HepG2 (cell line): ENCODE data around the gene SF1.

Experiments
- CBX5 ChIP-seq: sonication (generic); formaldehyde crosslinking; IDR thresholded peaks from 2 replicates; pipeline ENCODE4 v1.4.0; 2020; ENCODE audit warnings: missing genetic modification reagents, borderline replicate concordance
- CTCF ChIP-seq: sonication (generic); formaldehyde crosslinking; IDR thresholded peaks from 2 replicates; pipeline ENCODE4 v1.5.0; 2020; ENCODE audit warnings: mild to moderate bottlenecking, missing genetic modification reagents, moderate library complexity
- DPF2 ChIP-seq: sonication (generic); formaldehyde crosslinking; IDR thresholded peaks from 2 replicates; pipeline ENCODE4 v1.4.0; 2020; ENCODE audit warnings: mild to moderate bottlenecking, low read depth, missing genetic modification reagents, borderline replicate concordance
- HMGXB4 ChIP-seq, 2 experiments: sonication (generic) in 1 of 2; formaldehyde crosslinking in 1 of 2; IDR thresholded peaks; 2 replicates each; pipeline versions ENCODE4 v1.4.0 to v1.6.1; 2018 to 2020; ENCODE audit warnings: missing genetic modification reagents in 2 of 2, borderline replicate concordance in 1 of 2, low read depth in 1 of 2, mild to moderate bottlenecking in 1 of 2, missing biosample characterization in 1 of 2
- KAT7 ChIP-seq: IDR thresholded peaks from 2 replicates; pipeline ENCODE4 v1.6.1; 2018; ENCODE audit warnings: borderline replicate concordance, missing compliant biosample characterization
- NCOA2 ChIP-seq: sonication (generic); formaldehyde crosslinking; IDR thresholded peaks from 2 replicates; pipeline ENCODE4 v1.8.0; 2022; ENCODE audit warnings: inconsistent platforms
- NFATC3 ChIP-seq: sonication (generic); formaldehyde crosslinking; IDR thresholded peaks from 2 replicates; pipeline ENCODE4 v1.5.1; 2020; ENCODE audit warnings: mild to moderate bottlenecking, missing genetic modification reagents
- SUZ12 ChIP-seq: fragments of 150-350 bp; IDR thresholded peaks from 2 replicates; pipeline ENCODE4 v1.6.1; 2014; ENCODE audit warnings: low read depth, low read length
- TCF7 ChIP-seq: sonication (generic); IDR thresholded peaks from 2 replicates; pipeline ENCODE4 v1.6.1; 2016; ENCODE audit warnings: antibody characterized with exemption, low read depth
- UBTF ChIP-seq: sonication (generic); formaldehyde crosslinking; IDR thresholded peaks from 2 replicates; pipeline ENCODE4 v1.4.0; 2020; ENCODE audit warnings: mild to moderate bottlenecking, missing genetic modification reagents
- ZGPAT ChIP-seq: IDR thresholded peaks from 2 replicates; pipeline ENCODE4 v1.6.1; 2016; ENCODE audit warnings: mild to moderate bottlenecking
- ZZZ3 ChIP-seq: sonication (generic); formaldehyde crosslinking; IDR thresholded peaks from 2 replicates; pipeline ENCODE4 v1.4.0; 2020; ENCODE audit warnings: missing genetic modification reagents, mild to moderate bottlenecking, borderline replicate concordance

GRCh38 chr11:64741375-64742086 lies 36.8 kb downstream of the SF1 start:
- TF ChIP-seq CTCF (CRISPR knock-in tag), result no peak
- TF ChIP-seq ZZZ3 (CRISPR knock-in tag), result no peak
- no peak for TF ChIP-seq KAT7
- no peak for TF ChIP-seq ZGPAT
- TF ChIP-seq NCOA2 (CRISPR knock-in tag), result no peak
- TF ChIP-seq CBX5 (CRISPR knock-in tag), result no peak
- TF ChIP-seq DPF2, result no peak
- no peak for TF ChIP-seq SUZ12
- no peak for TF ChIP-seq NFATC3 (CRISPR knock-in tag)
- no peak for TF ChIP-seq UBTF
- TF ChIP-seq HMGXB4 (CRISPR knock-in tag; IDR thresholded peaks at IDR 0.05; ENCODE audit: borderline replicate concordance in 1 of 2, low read depth in 1 of 2), result no peak
- TF ChIP-seq TCF7, result no peak
